Lower leg skin (tissue), 3 donors: ENCODE data around the gene FCRL4.

ENCODE experiments used
- CTCF ChIP-seq, 3 donors: fragments of 450-650 bp; IDR thresholded peaks; one replicate each; pipeline ENCODE4 v1.5.1; 2016; ENCODE audit warnings: antibody characterized with exemption in 3 of 3, mild to moderate bottlenecking in 3 of 3, moderate library complexity in 2 of 3
- POLR2A ChIP-seq, 2 donors: fragments of 450-650 bp; IDR thresholded peaks; one replicate each; pipeline ENCODE4 v1.6.1; 2016 to 2017; ENCODE audit warnings: antibody characterized with exemption in 2 of 2, mild to moderate bottlenecking in 1 of 2, moderate library complexity in 1 of 2

GRCh38 chr1:157626099-157626498 is 28.2 kb upstream of the FCRL4 start:
- TF ChIP-seq POLR2A (IDR thresholded peaks at IDR 0.05) (no peak), CTCF (IDR thresholded peaks at IDR 0.05) (no peak)
